SK-N-MC (cell line): ENCODE measurements around the gene BNIP3.

Source experiments
- EZH2 ChIP-seq: fragments of 200-600 bp; sonication (generic); IDR thresholded peaks from one replicate; pipeline ENCODE4 v1.6.1; 2017; ENCODE audit warnings: antibody characterized with exemption
- POLR2AphosphoS5 ChIP-seq: IDR thresholded peaks from 2 replicates; pipeline ENCODE4 v1.6.1; 2012; ENCODE audit warnings: mild to moderate bottlenecking, low read depth, low read length, borderline replicate concordance

DNA sequence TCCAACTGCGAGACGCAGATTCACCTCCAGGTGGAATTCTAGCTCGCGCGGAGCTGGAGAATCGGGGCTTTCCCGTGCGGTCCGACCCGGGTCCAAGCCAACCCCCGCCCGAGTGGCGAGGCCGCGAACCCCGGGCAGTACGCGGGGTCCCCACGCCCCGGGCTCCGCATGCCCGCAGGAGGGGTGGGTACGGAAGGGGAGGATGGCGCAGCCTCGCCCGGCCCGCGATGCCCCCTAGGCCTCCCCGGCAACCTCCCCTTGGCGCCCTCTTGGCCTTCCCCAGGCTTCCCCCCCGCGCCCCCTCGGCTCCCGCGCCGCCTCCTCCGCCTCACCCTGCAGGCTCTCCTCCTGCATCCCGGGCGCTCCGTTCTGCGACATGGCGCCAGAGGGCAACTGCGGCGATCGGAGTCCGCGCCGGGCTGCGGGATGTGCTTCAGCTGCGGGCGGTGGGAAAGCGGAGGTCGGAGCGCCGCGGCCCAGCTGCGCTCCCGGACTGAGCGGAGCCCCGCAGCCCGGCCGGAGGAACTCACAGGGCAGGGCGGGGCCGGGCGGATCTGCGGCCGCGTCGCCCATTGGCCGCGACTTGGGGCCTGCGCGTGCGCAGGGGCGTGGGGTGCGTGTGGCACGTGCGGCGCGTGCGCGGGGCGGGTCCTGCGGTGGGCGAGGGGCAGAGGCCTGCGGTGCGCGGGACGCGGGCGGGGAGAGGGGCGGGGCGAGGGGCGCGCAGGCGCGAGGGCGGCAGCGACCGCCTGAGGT lies at the start of gene BNIP3:
- TF ChIP-seq POLR2AphosphoS5 = peak; percentile 68; the same call in 1 of the 2 replicates
- TF ChIP-seq EZH2 = no peak
